DLD1 (cell line): ENCODE data around the gene PIEZO1.
"Not testable (repeated sequence)": the region's sequence is repeated elsewhere in the genome, so short reads cannot be mapped to it uniquely, and the experiment has no call there.

Experiments used
- in situ Hi-C: cut with HindIII; loops from 2 replicates; pipeline ENCODE4 v1.10.0; 2017; ENCODE audit warnings: low sequenced_read_pairs

PIEZO1 gene

DNA sequence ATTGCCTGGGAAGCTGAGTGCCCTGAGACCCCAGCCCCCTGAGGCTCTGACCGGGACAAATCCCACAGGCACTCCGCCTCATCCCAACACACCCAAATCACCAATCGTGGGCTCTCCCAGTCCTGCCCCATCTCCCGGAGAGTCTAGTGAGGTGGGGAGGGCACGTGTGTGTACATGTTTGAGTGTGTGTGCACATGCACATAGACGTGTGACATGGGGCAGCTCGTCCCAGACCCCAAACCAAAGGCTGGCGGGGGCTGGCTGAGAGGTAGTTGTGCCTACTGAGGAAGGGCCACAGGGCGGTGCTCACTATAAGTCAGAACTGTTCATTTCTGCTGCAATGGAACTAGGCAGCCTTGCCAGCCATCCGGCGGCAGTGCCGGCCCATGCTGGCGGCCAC is 107.3 kb downstream of the PIEZO1 start:
- in situ Hi-C loops, result no loop called here

DNA sequence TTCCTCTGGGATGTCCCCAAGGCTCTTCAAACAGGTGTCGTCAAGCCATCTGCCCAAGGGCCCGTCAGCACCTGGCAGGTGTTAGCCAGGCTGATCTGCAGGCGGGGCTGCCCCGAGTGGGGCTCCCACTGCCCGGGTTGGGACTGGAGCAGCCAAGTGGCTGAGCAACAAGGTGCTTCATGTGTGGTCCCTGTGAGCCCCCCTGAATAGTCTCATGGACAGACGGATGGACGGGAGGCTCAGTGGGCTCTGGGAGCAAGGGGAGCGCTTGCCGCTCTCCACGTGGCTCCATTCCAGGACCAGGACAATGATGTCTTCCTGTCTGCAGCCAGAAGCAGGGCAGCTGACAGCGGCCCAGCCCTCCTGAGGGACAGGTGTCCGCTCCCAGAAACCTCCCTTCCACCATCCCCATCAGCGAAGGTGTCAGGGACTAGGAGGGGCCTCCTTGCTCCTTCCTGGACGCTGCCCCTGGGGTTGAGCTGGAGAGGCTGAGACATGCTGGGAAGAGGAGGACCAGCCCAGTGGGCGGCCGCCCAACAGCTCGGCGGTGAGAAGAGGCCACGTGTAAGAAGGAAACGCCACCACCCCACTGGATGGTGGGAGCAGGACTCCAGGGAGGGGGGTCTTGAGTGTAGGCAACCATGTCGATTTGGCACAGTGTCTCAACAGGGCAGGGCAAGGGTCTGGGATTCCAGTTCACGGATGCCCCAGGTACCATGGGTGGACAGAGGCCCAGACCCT is 108.3 kb downstream of the PIEZO1 start:
- in situ Hi-C loops, result no loop called here

DNA sequence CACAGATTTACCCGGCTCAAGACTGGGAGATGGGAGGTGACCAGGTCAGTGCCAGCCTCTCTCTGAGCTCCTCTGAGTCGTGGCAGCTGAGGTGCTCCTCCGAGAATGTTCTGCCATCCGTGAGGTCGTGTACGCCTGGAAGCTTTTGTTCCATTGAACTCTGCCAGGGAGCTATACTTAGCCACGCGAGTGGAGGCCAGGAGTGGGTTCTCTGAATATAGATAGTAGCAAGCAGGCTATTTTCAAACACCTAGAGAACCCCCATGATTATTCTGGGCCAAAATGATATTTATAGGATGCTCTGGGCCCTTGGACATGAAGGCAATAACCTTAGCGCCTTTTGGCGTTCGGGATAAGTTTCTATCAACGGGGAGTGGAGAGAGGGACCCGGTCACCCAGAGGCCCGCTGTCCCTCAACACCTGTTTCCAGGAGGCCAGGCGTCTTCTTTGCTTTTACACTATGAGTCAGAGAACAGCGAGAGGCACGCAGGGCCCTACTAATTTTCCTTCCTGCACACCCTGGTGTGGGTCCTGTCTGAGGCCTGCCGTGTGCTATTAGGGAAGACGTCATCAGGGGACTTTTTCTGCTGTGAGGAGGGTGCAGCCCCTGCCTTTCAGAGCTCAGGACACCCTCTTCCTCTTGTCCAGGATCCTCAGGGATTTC is 111.2 kb downstream of the PIEZO1 start:
- in situ Hi-C loops, result no loop called here

DNA sequence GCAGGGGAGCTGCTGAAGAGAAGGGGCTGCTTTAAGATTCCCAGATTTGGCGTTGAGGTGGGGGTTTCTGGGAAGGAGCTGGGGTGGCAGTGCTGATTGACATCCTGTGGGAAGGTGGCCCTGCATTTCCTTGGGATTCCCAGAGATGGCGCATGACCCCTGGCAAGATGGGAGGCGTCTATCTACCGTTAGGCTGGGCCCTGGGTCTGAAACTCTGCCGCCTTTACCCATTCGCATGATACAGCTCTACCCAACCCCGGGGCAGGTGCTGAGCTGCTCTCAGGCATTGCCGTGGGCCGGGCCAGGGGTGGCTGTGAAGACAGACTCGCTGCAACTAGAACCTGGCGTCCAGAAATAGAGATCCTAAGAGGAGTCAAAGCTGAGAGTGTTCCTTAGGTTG is 112.2 kb downstream of the PIEZO1 start:
- in situ Hi-C loops, result no loop called here

DNA sequence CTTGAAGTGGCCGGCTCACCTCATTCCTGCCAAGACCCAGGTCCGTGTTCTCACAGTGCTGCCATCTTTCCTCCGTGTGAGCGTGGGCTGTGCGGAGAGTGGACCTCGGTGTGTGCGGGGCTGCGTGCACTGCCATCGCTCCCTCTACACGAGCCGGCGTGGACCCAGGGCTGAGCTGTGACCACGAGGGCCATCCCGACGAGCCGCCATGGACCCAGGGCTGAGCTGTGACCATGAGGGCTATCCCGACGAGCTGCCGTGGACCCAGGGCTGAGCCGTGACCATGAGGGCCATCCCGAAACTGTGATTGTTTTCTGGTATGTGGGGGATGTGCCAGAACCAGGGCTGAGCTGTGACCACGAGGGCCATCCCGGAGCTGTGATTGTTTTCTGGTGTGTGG is 113.2 kb downstream of the PIEZO1 start:
- in situ Hi-C loops, result no loop called here

DNA sequence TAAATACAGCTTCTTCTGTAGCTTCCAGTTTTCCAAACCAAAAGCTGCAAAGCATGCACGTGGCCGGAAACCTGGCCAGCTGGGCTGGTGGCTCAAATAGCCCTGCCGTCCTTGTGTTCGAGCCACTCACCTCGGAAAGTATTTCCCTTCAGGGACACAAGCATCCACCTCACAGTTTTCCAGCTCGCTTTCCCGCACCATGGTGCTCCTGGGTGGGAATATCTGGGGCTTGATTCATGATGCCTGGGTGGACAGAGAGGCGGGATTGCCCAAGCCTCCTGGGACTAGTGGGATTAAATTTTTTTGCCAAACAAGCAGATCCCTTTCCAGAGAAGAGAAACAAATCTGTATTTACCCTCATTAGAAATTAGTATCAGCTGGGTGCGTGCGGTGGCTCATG is 115.0 kb downstream of the PIEZO1 start:
- in situ Hi-C loops, result no loop called here

DNA sequence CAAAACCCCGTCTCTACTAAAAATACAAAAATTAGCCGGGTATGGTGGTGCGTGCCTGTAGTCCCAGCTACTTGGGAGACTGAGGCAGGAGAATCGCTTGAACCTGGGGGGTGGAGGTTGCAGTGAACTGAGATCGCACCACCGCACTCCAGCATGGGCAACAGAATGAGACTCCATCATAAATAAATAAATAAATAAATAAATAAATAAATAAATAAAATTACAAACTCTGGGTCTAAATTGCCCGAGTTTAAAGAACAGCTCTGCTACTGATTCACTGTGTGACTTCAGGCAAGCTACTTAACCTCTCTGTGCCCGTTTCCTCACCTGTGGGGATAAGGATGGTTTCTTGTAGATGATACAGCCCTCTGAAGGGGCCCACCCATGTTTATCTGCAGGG is 115.5 kb downstream of the PIEZO1 start:
- in situ Hi-C loops, result not testable (repeated sequence)

DNA sequence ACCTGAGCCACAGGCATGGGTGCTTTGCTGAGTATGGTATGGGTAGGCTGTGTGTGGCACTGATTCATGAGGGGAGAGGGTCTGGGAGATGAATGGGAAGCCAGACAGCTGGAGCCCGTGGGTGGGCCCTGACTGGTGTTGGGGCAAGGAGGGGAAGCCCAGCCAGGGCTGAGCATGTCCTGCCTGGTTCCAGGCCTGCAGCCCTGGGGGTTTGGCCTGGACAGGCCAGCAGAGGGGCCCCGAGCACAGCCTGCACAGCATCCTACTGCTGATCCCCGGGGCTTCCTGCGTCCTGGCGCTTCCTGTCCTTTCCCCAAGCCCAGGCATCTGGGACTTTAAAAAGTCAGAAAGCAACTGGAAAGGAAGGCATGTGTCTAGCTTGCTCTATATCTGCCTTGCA is 117.6 kb downstream of the PIEZO1 start:
- in situ Hi-C loops, result no loop called here

DNA sequence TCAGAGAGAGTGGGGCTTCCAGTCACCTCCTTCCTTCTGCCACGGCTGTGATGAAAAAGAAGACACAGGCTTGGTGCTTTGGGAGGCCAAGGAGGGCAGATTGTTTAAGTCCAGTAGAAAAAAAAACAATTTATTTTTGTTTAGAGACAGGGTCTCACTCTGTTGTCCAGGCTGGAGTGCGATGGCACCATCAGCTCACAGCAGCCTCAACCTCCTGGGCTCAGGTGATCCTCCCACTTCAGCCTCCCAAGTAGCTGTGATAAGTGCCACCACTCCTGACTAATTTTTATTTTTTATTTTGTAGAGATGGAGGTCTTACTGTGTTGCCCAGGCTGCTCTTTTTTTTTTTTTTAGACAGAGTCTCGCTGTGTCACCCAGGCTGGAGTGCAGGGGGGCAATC is 119.5 kb downstream of the PIEZO1 start:
- in situ Hi-C loops, result no loop called here
